ENCODE data around the gene TMEM271. TPM values are rescaled to one million over a fixed set of nuclear protein-coding genes. Genes with fewer than 3 reads are reported as not detected.

The TMEM271 gene
- total RNA-seq, 1 donor from 2014 or later: 0.26 TPM

DNA sequence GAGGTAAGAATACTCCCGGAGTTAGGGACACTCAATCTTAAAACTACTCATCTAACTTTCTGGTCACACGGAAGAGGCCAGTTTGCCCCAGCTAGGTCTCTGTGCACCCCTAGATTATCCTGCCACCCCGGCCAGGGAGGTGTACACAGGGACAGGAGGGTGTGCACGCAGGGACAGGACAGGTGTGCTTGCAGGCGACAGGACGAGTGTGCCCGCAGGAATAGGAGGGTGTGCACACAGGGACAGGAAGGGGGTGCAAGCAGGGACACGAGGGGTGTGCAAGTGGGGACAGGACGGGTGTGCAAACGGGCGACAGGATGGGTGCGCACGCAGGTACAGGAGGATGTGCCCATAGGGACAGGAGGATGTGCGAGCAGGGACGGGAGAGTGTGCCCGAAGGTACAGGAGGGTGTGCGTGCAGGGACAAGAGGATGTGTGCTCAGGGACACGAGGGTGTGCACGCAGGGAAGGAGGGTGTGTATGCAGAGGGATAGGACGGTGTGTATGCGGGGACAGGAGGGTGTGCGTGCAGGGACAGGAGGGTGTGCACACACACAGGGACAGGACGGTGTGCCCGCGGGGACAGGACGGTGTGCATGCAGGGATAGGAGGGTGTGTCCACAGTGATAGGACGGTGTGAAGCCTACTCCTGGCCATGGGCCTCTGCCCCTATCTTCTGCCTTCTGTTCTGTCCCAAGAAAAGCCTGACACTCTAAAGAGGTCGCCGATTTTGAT lies 4.1 kb downstream of the TMEM271 start:
- Mint-ChIP-seq H3K27ac (ENCODE audit: unreplicated experiment) (no peak overlapping the region), H3K4me1 (peaks cover 2% of the 10 kb centered on the region), H3K9me3 (no peaks in the 10 kb centered on the region), H3K4me3 (no peak overlapping the region), H3K27me3 (ENCODE audit: low read depth) (peaks cover 81% of the 10 kb centered on the region), H3K36me3 (ENCODE audit: low read depth) (no peaks in the 10 kb centered on the region)
- no peak for DNase-seq (ENCODE audit: low read depth, low spot score)
- no peak for TF ChIP-seq CTCF (conservative IDR thresholded peaks at IDR 0.05)

DNA sequence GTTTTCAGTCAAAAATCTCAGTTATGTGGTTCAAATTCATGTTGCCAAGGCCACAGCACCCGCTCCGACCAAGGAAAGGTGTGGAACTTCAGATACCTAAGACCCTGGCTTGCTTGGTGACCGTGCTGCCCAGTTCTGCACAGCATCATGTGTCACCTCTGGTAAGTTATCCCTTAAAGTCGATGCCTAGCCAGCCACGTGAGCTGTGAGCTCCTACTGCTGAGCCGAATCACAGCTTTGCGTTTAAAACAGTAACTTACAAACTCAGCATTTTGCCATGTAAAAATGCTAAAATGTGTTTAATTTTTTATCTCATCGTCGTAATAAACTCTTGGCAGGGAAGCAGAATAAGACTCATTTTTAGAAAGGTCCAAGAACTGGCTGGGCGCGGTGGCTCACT lies 5.3 kb downstream of the TMEM271 start:
- Mint-ChIP-seq H3K4me1 (no peaks in the 10 kb centered on the region), H3K9me3 (peaks cover 2% of the 10 kb centered on the region), H3K36me3 (ENCODE audit: low read depth) (no peaks in the 10 kb centered on the region), H3K4me3 (no peak overlapping the region), H3K27ac (ENCODE audit: unreplicated experiment) (no peak overlapping the region), H3K27me3 (ENCODE audit: low read depth) (peaks cover 76% of the 10 kb centered on the region)
- DNase-seq (ENCODE audit: low read depth, low spot score): no peak
- TF ChIP-seq CTCF (conservative IDR thresholded peaks at IDR 0.05): no peak

- DNase-seq (ENCODE audit: low read depth, low spot score): no peak
- H3K27ac Mint-ChIP-seq (ENCODE audit: unreplicated experiment): no peak overlapping the region
- no peaks in the 10 kb centered on the region for H3K4me1 Mint-ChIP-seq
- peaks cover 75% of the 10 kb centered on the region for H3K27me3 Mint-ChIP-seq (ENCODE audit: low read depth)
- no peak for TF ChIP-seq CTCF (conservative IDR thresholded peaks at IDR 0.05)
- no peaks in the 10 kb centered on the region for H3K36me3 Mint-ChIP-seq (ENCODE audit: low read depth)
- peaks cover 6% of the 10 kb centered on the region for H3K9me3 Mint-ChIP-seq
- no peak overlapping the region for H3K4me3 Mint-ChIP-seq
Observed at GRCh38 chr4:569958-570667, 6.0 kb downstream of the TMEM271 start.

- TF ChIP-seq CTCF (conservative IDR thresholded peaks at IDR 0.05): no peak
- H3K27ac Mint-ChIP-seq (ENCODE audit: unreplicated experiment): no peak overlapping the region
- H3K9me3 Mint-ChIP-seq: peaks cover 6% of the 10 kb centered on the region
- H3K36me3 Mint-ChIP-seq (ENCODE audit: low read depth): no peaks in the 10 kb centered on the region
- peaks cover 68% of the 10 kb centered on the region for H3K27me3 Mint-ChIP-seq (ENCODE audit: low read depth)
- H3K4me1 Mint-ChIP-seq: no peaks in the 10 kb centered on the region
- DNase-seq (ENCODE audit: low read depth, low spot score): no peak
- no peak overlapping the region for H3K4me3 Mint-ChIP-seq
Observed at GRCh38 chr4:568962-569361, 7.1 kb downstream of the TMEM271 start.

DNA sequence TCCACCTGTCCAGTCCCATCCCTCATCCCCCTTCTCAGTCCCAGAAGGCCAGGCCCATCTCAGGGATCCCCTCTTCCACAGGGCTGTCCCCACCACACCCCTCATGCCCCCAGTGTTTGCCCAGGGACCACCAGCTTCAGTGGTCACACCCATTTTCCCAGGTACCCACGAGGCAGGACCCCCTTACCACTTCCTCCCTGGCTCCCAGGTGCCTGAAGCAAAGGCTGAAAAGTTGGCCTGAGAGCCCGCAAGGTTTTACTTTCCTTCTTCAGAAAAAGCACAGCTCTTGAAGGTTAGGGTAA lies 7.8 kb downstream of the TMEM271 start:
- no peak overlapping the region for H3K27ac Mint-ChIP-seq (ENCODE audit: unreplicated experiment)
- H3K9me3 Mint-ChIP-seq: peaks cover 10% of the 10 kb centered on the region
- H3K4me1 Mint-ChIP-seq: no peaks in the 10 kb centered on the region
- no peak for TF ChIP-seq CTCF (conservative IDR thresholded peaks at IDR 0.05)
- DNase-seq (ENCODE audit: low read depth, low spot score): no peak
- no peaks in the 10 kb centered on the region for H3K36me3 Mint-ChIP-seq (ENCODE audit: low read depth)
- H3K4me3 Mint-ChIP-seq: no peak overlapping the region
- H3K27me3 Mint-ChIP-seq (ENCODE audit: low read depth): peaks cover 61% of the 10 kb centered on the region
